Measurements from ENCODE around the gene ADAP1. TPM values are rescaled to one million over a fixed set of nuclear protein-coding genes. Genes with fewer than 3 reads are reported as not detected.
A peak's percentile ranks its signal among the peaks of the same experiment; 100 is the strongest.

The ADAP1 gene
- total and polyA plus RNA-seq, 4 donors = 30.8 to 116 (median 79.0) TPM

DNA sequence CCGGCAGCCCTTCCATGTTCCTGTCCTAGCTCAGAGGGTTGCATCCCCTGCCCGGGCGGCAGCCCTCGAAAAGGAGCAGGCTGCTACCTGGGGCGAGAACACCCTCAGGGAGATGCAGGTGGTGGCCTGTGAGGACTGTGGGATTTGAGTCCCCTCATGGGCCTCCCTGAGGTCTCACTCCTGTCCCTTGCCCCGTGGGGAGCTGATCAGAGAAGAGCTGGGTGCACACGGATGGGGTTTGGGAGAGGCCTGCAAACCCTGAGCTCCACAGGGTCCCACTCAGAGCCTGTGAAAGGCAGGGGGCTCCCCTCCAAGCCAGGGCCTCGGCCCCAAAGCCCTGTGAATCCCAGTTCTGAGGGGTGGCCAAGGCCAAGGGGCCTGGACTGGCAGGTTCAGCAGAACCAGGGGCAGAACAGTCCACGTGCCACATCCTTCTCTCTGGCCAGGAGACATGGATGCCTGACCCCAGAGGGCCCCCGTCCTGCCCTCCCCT lies 28.1 kb upstream of the ADAP1 start:
- DNase-seq (ENCODE audit: low read depth in 4 of 6, low spot score in 6 of 6) = no peak
- peak overlapping the region; percentile 33 for H3K27ac ChIP-seq (ENCODE audit: low read depth, low read length)
- no peaks in the 10 kb centered on the region for H3K36me3 ChIP-seq (ENCODE audit: control insufficient read depth, insufficient read depth, low read length)
- H3K27me3 ChIP-seq (ENCODE audit: control insufficient read depth, insufficient read depth, low read length) = no peaks in the 10 kb centered on the region
- no peak overlapping the region for H3K4me3 ChIP-seq (ENCODE audit: low read depth, low read length)
- no peaks in the 10 kb centered on the region for H3K9me3 ChIP-seq (ENCODE audit: control insufficient read depth, insufficient read depth, low read length)
- 52% methylated on average over 8 of the region's 10 CpGs for WGBS (ENCODE audit: insufficient coverage)
- peaks cover 40% of the 10 kb centered on the region for H3K4me1 ChIP-seq (ENCODE audit: control insufficient read depth, insufficient read depth, low read length)

DNA sequence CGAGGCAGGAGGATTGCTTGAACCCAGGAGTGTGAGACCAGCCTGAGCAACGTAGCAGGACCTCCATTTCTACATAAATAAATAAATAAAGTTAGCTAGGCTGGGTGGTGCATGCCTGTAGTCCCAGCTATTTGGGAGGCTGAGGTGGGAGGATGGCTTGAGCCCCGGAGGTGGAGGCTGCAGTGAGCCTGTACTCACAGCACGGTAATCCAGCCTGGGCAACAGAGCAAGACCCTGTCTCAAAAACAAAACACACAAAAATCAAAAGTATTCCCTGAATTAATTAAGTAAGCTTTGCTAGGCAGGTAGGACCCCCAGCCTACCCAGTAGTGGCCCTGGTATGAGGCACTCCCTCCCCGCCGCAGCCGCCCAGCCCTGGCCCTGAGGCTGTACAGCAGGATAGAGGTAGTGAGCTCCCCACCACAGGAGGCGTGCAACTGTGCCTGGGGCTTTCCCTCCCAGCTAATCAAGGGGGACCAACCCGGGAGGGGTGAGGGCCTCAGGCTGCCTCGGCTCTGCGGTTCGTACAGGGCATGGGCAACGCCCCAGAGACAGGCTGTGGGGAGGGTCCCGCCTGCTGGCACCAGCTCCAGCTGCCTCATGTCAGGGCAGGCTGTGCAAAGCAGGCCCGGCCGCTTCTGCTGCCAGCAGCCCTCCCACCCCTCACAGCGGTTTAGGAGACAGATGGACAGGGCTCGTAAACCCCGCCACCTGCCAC lies 27.5 kb upstream of the ADAP1 start:
- Histone ChIP-seq H3K4me3 (ENCODE audit: low read depth, low read length) (no peak overlapping the region), H3K27me3 (ENCODE audit: control insufficient read depth, insufficient read depth, low read length) (no peaks in the 10 kb centered on the region), H3K4me1 (ENCODE audit: control insufficient read depth, insufficient read depth, low read length) (peaks cover 42% of the 10 kb centered on the region), H3K27ac (ENCODE audit: low read depth, low read length) (no peak overlapping the region), H3K36me3 (ENCODE audit: control insufficient read depth, insufficient read depth, low read length) (no peaks in the 10 kb centered on the region), H3K9me3 (ENCODE audit: control insufficient read depth, insufficient read depth, low read length) (no peaks in the 10 kb centered on the region)
- DNase-seq (ENCODE audit: low read depth in 4 of 6, low spot score in 6 of 6) = peak in 1 of 6 donors; percentile 16
- WGBS (ENCODE audit: insufficient coverage) = 41% methylated on average over 13 of the region's 19 CpGs

- Histone ChIP-seq H3K4me3 (ENCODE audit: low read depth, low read length) (no peak overlapping the region), H3K36me3 (ENCODE audit: control insufficient read depth, insufficient read depth, low read length) (no peaks in the 10 kb centered on the region), H3K27me3 (ENCODE audit: control insufficient read depth, insufficient read depth, low read length) (no peaks in the 10 kb centered on the region), H3K4me1 (ENCODE audit: control insufficient read depth, insufficient read depth, low read length) (peaks cover 57% of the 10 kb centered on the region), H3K9me3 (ENCODE audit: control insufficient read depth, insufficient read depth, low read length) (no peaks in the 10 kb centered on the region), H3K27ac (ENCODE audit: low read depth, low read length) (no peak overlapping the region)
- peak in 1 of 6 donors; percentile 54 for DNase-seq (ENCODE audit: low read depth in 4 of 6, low spot score in 6 of 6)
- WGBS (ENCODE audit: insufficient coverage) = 59% methylated on average over 12 of the region's 15 CpGs
Measured at GRCh38 chr7:979886-980571, 25.5 kb upstream of the ADAP1 start.

DNA sequence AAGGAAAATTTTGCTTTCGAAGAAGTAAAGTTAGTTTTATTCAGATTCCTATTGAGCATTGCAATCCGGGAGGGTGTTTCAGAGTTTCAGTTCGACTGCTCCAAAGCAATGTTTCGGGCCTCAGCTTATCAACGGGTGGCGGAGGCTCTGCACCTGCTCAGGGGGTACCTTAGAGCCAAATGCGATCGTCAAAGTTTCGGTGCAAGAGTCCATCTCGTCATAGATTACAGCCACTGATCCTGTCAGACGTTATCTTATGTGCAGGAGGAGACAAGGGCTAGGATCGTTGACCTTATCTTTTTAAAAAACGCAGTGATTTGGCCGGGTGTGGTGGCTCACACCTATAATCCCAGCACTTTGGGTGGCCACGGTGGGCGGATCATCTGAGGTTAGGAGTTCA lies 24.7 kb upstream of the ADAP1 start:
- Histone ChIP-seq H3K9me3 (ENCODE audit: control insufficient read depth, insufficient read depth, low read length) (no peaks in the 10 kb centered on the region), H3K36me3 (ENCODE audit: control insufficient read depth, insufficient read depth, low read length) (no peaks in the 10 kb centered on the region), H3K4me3 (ENCODE audit: low read depth, low read length) (no peak overlapping the region), H3K27me3 (ENCODE audit: control insufficient read depth, insufficient read depth, low read length) (no peaks in the 10 kb centered on the region), H3K4me1 (ENCODE audit: control insufficient read depth, insufficient read depth, low read length) (peaks cover 59% of the 10 kb centered on the region), H3K27ac (ENCODE audit: low read depth, low read length) (no peak overlapping the region)
- no peak for DNase-seq (ENCODE audit: low read depth in 4 of 6, low spot score in 6 of 6)
- WGBS (ENCODE audit: insufficient coverage) = 93% methylated on average over 15 of the region's 16 CpGs

DNA sequence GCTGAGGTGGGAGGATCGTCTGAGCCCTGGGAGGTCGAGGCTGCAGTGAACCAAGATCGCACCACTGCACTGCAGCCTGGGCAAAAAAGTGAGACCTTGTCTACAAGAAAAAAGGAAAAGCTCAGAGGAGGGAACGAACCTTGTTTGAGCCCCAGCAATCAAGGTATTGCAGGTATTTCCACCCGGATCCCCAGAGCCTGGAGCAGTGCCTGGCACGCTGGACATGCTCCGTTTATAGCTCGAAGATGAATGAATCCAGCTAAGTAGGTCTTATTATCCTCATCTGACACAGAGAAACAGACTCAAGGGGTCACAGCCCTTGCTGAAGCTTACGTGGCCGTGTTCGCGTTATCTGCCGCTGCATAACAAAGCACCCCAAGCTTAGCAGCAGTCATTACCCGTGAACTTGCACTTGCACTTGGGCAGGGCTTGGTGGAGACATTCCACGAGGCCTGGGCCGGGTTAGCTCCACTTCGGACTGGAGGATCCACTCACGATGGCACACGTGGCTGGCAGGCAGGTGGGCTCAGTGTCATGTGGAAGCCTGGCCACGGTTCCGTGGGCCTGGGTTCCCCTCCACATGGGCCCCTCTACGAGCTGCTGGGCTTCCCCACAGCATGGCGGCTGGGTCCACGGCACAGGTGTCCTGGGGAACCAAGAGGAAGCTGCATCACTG lies 24.1 kb upstream of the ADAP1 start:
- peak overlapping the region; percentile 64 for H3K27ac ChIP-seq (ENCODE audit: low read depth, low read length)
- no peaks in the 10 kb centered on the region for H3K36me3 ChIP-seq (ENCODE audit: control insufficient read depth, insufficient read depth, low read length)
- H3K4me3 ChIP-seq (ENCODE audit: low read depth, low read length) = no peak overlapping the region
- H3K4me1 ChIP-seq (ENCODE audit: control insufficient read depth, insufficient read depth, low read length) = peaks cover 59% of the 10 kb centered on the region
- 76% methylated on average over 24 of the region's 24 CpGs for WGBS (ENCODE audit: insufficient coverage)
- DNase-seq (ENCODE audit: low read depth in 4 of 6, low spot score in 6 of 6) = no peak
- H3K9me3 ChIP-seq (ENCODE audit: control insufficient read depth, insufficient read depth, low read length) = no peaks in the 10 kb centered on the region
- H3K27me3 ChIP-seq (ENCODE audit: control insufficient read depth, insufficient read depth, low read length) = no peaks in the 10 kb centered on the region

DNA sequence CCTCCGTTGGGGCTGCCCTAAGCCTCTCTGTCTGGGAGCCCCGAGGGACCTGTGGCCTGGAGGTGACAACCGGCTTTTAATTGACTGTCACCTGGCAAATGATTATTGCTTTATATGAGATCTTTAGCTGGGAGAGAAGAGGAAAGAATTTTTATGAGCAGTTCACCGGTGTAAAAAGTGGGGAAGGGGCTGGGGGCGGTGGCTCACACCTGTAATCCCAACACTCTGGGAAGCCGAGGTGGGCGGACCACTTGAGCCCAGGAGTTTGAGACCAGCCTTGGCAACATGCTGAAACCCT lies 23.5 kb upstream of the ADAP1 start:
- WGBS (ENCODE audit: insufficient coverage) = 52% methylated on average over 5 of the region's 7 CpGs
- Histone ChIP-seq H3K4me1 (ENCODE audit: control insufficient read depth, insufficient read depth, low read length) (peaks cover 58% of the 10 kb centered on the region), H3K9me3 (ENCODE audit: control insufficient read depth, insufficient read depth, low read length) (no peaks in the 10 kb centered on the region), H3K27ac (ENCODE audit: low read depth, low read length) (peak overlapping the region; percentile 64), H3K4me3 (ENCODE audit: low read depth, low read length) (no peak overlapping the region), H3K27me3 (ENCODE audit: control insufficient read depth, insufficient read depth, low read length) (no peaks in the 10 kb centered on the region), H3K36me3 (ENCODE audit: control insufficient read depth, insufficient read depth, low read length) (no peaks in the 10 kb centered on the region)
- no peak for DNase-seq (ENCODE audit: low read depth in 4 of 6, low spot score in 6 of 6)

- peaks cover 53% of the 10 kb centered on the region for H3K4me1 ChIP-seq (ENCODE audit: control insufficient read depth, insufficient read depth, low read length)
- H3K27ac ChIP-seq (ENCODE audit: low read depth, low read length) = peak overlapping the region; percentile 89
- H3K4me3 ChIP-seq (ENCODE audit: low read depth, low read length) = no peak overlapping the region
- no peaks in the 10 kb centered on the region for H3K36me3 ChIP-seq (ENCODE audit: control insufficient read depth, insufficient read depth, low read length)
- peak in 3 of 6 donors; percentile 39 to 75 (median 74) for DNase-seq (ENCODE audit: low read depth in 4 of 6, low spot score in 6 of 6)
- no peaks in the 10 kb centered on the region for H3K9me3 ChIP-seq (ENCODE audit: control insufficient read depth, insufficient read depth, low read length)
- WGBS (ENCODE audit: insufficient coverage) = 36% methylated on average over 18 of the region's 19 CpGs
- no peaks in the 10 kb centered on the region for H3K27me3 ChIP-seq (ENCODE audit: control insufficient read depth, insufficient read depth, low read length)
Measured at GRCh38 chr7:977326-978048, 23.0 kb upstream of the ADAP1 start.

- WGBS (ENCODE audit: insufficient coverage) = 46% methylated on average over 16 of the region's 19 CpGs
- Histone ChIP-seq H3K9me3 (ENCODE audit: control insufficient read depth, insufficient read depth, low read length) (no peaks in the 10 kb centered on the region), H3K27ac (ENCODE audit: low read depth, low read length) (peak overlapping the region; percentile 89), H3K27me3 (ENCODE audit: control insufficient read depth, insufficient read depth, low read length) (no peaks in the 10 kb centered on the region), H3K36me3 (ENCODE audit: control insufficient read depth, insufficient read depth, low read length) (peaks cover 4% of the 10 kb centered on the region), H3K4me3 (ENCODE audit: low read depth, low read length) (no peak overlapping the region), H3K4me1 (ENCODE audit: control insufficient read depth, insufficient read depth, low read length) (peaks cover 47% of the 10 kb centered on the region)
- DNase-seq (ENCODE audit: low read depth in 4 of 6, low spot score in 6 of 6) = no peak
Measured at GRCh38 chr7:976901-977325, 22.4 kb upstream of the ADAP1 start.

DNA sequence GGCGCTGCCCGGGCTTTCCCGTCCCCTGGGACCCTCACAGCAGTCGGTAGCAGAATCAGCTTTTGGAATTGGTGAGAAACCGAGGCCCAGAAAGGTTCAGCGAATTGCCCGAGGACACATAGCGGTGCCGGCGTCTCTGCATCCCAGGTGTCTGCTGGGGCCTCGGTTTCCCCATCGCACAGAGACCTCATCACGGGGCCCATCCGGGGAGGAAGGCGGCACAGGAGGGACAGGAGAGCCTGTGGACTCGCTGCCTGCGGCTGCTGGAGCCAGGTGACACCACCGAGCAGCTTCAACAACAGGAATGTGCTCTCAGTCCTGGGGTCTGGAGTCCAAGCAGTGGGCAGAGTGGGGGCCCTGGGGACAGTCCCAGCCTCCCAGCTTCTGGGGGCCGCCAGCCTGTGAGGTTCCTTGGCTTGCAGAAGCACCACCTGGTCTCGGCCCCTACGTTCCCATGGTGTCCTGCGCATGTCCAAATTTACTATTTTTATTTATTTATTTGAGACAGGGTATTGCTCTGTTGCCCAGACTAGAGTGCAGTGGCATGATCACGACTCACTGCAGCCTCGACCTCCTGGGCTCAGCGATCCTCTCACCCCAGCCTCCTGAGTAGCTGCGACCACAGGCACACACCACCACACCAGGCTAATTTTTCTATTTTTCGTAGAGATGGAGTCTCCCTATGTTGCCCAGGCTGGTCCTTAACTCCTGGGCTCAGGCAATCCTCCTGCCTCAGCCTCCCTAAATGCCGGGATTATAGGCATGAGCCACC lies 21.4 kb upstream of the ADAP1 start:
- H3K9me3 ChIP-seq (ENCODE audit: control insufficient read depth, insufficient read depth, low read length) = no peaks in the 10 kb centered on the region
- H3K4me1 ChIP-seq (ENCODE audit: control insufficient read depth, insufficient read depth, low read length) = peaks cover 47% of the 10 kb centered on the region
- H3K27me3 ChIP-seq (ENCODE audit: control insufficient read depth, insufficient read depth, low read length) = no peaks in the 10 kb centered on the region
- no peak for DNase-seq (ENCODE audit: low read depth in 4 of 6, low spot score in 6 of 6)
- WGBS (ENCODE audit: insufficient coverage) = 46% methylated on average over 23 of the region's 28 CpGs
- H3K27ac ChIP-seq (ENCODE audit: low read depth, low read length) = peak overlapping the region; percentile 89
- H3K4me3 ChIP-seq (ENCODE audit: low read depth, low read length) = peak overlapping the region; percentile 79
- H3K36me3 ChIP-seq (ENCODE audit: control insufficient read depth, insufficient read depth, low read length) = peaks cover 10% of the 10 kb centered on the region
